Measurements from ENCODE around the gene CSNK1G1. TPM values are rescaled to one million over a fixed set of nuclear protein-coding genes. Genes with fewer than 3 reads are reported as not detected.

The CSNK1G1 gene
- total RNA-seq, 1 experiment from 2014 or later: 19.6 TPM

DNA sequence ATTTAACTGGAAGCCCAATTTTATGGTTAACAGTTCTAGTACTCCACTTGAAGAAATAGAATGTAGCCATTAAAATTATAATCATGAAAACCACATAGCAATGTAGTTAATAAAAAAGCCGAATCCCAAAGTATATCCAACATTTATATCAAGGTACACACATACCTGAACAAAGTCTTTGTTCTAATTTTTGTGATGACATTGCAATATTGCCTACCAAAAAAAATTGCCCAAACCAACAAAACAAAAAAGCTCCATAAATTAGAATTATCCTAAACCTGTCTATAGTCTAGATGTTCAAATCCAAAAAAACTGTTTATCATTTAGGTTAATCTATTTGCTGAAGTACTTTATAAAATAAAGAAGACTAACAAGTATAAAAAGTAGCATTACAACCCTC lies 70.8 kb downstream of the CSNK1G1 start:
- no peaks in the 10 kb centered on the region; the same call in 1 of the 2 replicates for H3K36me3 ChIP-seq (ENCODE audit: low read depth)
- no peak overlapping the region for H3K4me2 ChIP-seq
- no peak overlapping the region for H3K4me3 ChIP-seq
- H3K27ac ChIP-seq: no peak overlapping the region
- H3K79me2 ChIP-seq (ENCODE audit: low read depth): no peaks in the 10 kb centered on the region
- no peak for DNase-seq
- H3K27me3 ChIP-seq (ENCODE audit: insufficient read depth, low read depth): no peaks in the 10 kb centered on the region
- no peak for TF ChIP-seq EZH2 (IDR thresholded peaks at IDR 0.05; ENCODE audit: low read depth)
- TF ChIP-seq, protein P1, sequence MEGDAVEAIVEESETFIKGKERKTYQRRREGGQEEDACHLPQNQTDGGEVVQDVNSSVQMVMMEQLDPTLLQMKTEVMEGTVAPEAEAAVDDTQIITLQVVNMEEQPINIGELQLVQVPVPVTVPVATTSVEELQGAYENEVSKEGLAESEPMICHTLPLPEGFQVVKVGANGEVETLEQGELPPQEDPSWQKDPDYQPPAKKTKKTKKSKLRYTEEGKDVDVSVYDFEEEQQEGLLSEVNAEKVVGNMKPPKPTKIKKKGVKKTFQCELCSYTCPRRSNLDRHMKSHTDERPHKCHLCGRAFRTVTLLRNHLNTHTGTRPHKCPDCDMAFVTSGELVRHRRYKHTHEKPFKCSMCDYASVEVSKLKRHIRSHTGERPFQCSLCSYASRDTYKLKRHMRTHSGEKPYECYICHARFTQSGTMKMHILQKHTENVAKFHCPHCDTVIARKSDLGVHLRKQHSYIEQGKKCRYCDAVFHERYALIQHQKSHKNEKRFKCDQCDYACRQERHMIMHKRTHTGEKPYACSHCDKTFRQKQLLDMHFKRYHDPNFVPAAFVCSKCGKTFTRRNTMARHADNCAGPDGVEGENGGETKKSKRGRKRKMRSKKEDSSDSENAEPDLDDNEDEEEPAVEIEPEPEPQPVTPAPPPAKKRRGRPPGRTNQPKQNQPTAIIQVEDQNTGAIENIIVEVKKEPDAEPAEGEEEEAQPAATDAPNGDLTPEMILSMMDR (conservative IDR thresholded peaks at IDR 0.05): no peak
- no peaks in the 10 kb centered on the region for H3K4me1 ChIP-seq (replicated peaks; ENCODE audit: insufficient read depth)
- no TSS peak for BruUV-seq (replicated peaks)
- H2AFZ ChIP-seq: no peak overlapping the region
- H3K9me3 ChIP-seq (ENCODE audit: insufficient read depth, low read depth): no peaks in the 10 kb centered on the region
- H3F3A ChIP-seq (ENCODE audit: insufficient read depth, low read depth): no peaks in the 10 kb centered on the region
- intact Hi-C loops (cut with micrococcal nuclease; ENCODE audit: unreplicated experiment): no loop called here
- CTCF ChIA-PET: no interaction called here
- no peaks in the 10 kb centered on the region for H4K20me1 ChIP-seq (ENCODE audit: insufficient read depth)
- POLR2A ChIA-PET (ENCODE audit: unreplicated experiment): no interaction called here
- no peaks in the 10 kb centered on the region for H3K9me2 ChIP-seq (ENCODE audit: insufficient read depth)

DNA sequence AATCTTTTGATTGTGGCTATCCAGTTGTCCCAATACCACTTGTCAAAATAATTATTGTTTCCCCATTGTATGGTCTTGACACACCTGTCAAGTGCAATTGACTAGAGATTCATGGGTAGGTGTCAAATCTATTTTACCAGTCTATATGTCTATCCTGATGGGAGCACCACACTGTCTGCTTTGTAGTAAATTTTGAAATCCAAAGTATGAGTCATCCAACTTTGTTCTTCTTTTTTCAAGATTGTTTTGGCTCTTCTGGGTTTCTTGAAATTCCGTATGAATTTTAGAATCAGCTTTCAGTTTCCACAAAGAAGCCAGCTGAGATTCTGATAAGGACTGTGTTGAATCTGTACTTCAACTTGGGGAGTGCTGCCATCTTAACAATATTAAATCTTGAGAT lies 71.9 kb downstream of the CSNK1G1 start:
- no peaks in the 10 kb centered on the region for H4K20me1 ChIP-seq (ENCODE audit: insufficient read depth)
- no peak overlapping the region for H3K4me2 ChIP-seq
- no peaks in the 10 kb centered on the region for H3K36me3 ChIP-seq (ENCODE audit: low read depth)
- H3K27me3 ChIP-seq (ENCODE audit: insufficient read depth, low read depth): no peaks in the 10 kb centered on the region
- TF ChIP-seq, protein P1 (conservative IDR thresholded peaks at IDR 0.05): no peak
- TF ChIP-seq EZH2 (IDR thresholded peaks at IDR 0.05; ENCODE audit: low read depth): no peak
- H2AFZ ChIP-seq: no peak overlapping the region
- intact Hi-C loops (cut with micrococcal nuclease; ENCODE audit: unreplicated experiment): no loop called here
- H3K4me1 ChIP-seq (replicated peaks; ENCODE audit: insufficient read depth): no peaks in the 10 kb centered on the region
- no TSS peak for BruUV-seq (replicated peaks)
- no peaks in the 10 kb centered on the region for H3K79me2 ChIP-seq (ENCODE audit: low read depth)
- no peak for DNase-seq
- H3K9me2 ChIP-seq (ENCODE audit: insufficient read depth): no peaks in the 10 kb centered on the region
- H3K27ac ChIP-seq: no peak overlapping the region
- ChIA-PET CTCF (no interaction called here), POLR2A (ENCODE audit: unreplicated experiment) (no interaction called here)
- H3K9me3 ChIP-seq (ENCODE audit: insufficient read depth, low read depth): no peaks in the 10 kb centered on the region
- 0 out of 2 replicates have a peak, but pooled peaks cover 3% of the 10 kb centered on the region for H3F3A ChIP-seq (ENCODE audit: insufficient read depth, low read depth)
- no peak overlapping the region for H3K4me3 ChIP-seq

DNA sequence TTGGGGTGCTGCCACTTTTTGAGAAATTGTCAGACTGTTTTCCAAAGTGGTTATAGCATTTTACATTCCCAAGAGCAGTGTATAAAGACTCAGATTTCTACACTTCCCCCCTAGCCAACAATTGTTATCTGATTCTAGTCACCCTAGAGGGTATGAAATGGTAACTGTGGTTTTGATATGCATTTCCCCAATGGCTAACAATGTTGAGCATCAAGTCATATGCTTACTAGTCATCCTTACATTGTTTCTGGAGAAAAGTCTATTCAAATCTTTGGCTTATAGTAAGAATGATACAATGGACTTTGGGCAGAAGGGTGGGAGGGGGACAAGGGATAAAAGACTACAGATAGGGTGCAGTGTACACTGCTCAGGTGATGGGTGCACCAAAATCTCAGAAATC lies 73.3 kb downstream of the CSNK1G1 start:
- Histone ChIP-seq H3K79me2 (ENCODE audit: low read depth) (no peaks in the 10 kb centered on the region), H3K9me3 (ENCODE audit: insufficient read depth, low read depth) (no peaks in the 10 kb centered on the region), H3F3A (ENCODE audit: insufficient read depth, low read depth) (0 out of 2 replicates have a peak, but pooled peaks cover 3% of the 10 kb centered on the region), H3K4me2 (no peak overlapping the region), H3K27ac (no peak overlapping the region), H3K27me3 (ENCODE audit: insufficient read depth, low read depth) (no peaks in the 10 kb centered on the region), H3K36me3 (ENCODE audit: low read depth) (no peaks in the 10 kb centered on the region), H3K4me1 (replicated peaks; ENCODE audit: insufficient read depth) (no peaks in the 10 kb centered on the region), H3K9me2 (ENCODE audit: insufficient read depth) (no peaks in the 10 kb centered on the region), H4K20me1 (ENCODE audit: insufficient read depth) (no peaks in the 10 kb centered on the region), H3K4me3 (no peak overlapping the region), H2AFZ (no peak overlapping the region)
- intact Hi-C loops (cut with micrococcal nuclease; ENCODE audit: unreplicated experiment): no loop called here
- ChIA-PET CTCF (no interaction called here), POLR2A (ENCODE audit: unreplicated experiment) (no interaction called here)
- no peak for DNase-seq
- TF ChIP-seq EZH2 (IDR thresholded peaks at IDR 0.05; ENCODE audit: low read depth): no peak
- TF ChIP-seq, protein P1 (conservative IDR thresholded peaks at IDR 0.05): no peak
- BruUV-seq (replicated peaks): no TSS peak
